ENCODE measurements around the gene SYNPO2. TPM values are rescaled to one million over a fixed set of nuclear protein-coding genes. Genes with fewer than 3 reads are reported as not detected.

SYNPO2 gene
- total RNA-seq, 1 experiment from 2014 or later, result 0.93 TPM

GRCh38 chr4:118957722-118958445 is 69.2 kb downstream of the SYNPO2 start:
- TF ChIP-seq ZBTB33 (IDR thresholded peaks at IDR 0.05; ENCODE audit: extremely low read depth, insufficient replicate concordance, low read length), result no peak
- TF ChIP-seq EGR1 (IDR thresholded peaks at IDR 0.05; ENCODE audit: low read depth), result no peak
- TF ChIP-seq EZH2 (IDR thresholded peaks at IDR 0.05), result no peak
- TF ChIP-seq TCF7L2 (IDR thresholded peaks at IDR 0.05; ENCODE audit: borderline replicate concordance, extremely low read depth, insufficient read depth, insufficient read length), result no peak
- no peak for TF ChIP-seq CEBPB (IDR thresholded peaks at IDR 0.05; ENCODE audit: low read depth)
- TF ChIP-seq EZH2phosphoT487 (IDR thresholded peaks at IDR 0.05; ENCODE audit: borderline replicate concordance), result no peak
- no peak for TF ChIP-seq ZNF274 (IDR thresholded peaks at IDR 0.05; ENCODE audit: low read depth, low read length)
- Histone ChIP-seq H3K9ac (ENCODE audit: low read length) (no peak overlapping the region), H3K27ac (ENCODE audit: low read depth, low read length) (no peak overlapping the region), H3K4me3 (replicated peaks in 1 of 2; ENCODE audit: low read depth in 1 of 2, low read length in 2 of 2) (no peak overlapping the region), H3K36me3 (ENCODE audit: control insufficient read depth in 1 of 2, insufficient read depth in 2 of 2, low read length in 2 of 2) (no peaks in the 10 kb centered on the region), H4K20me1 (ENCODE audit: insufficient read depth) (no peaks in the 10 kb centered on the region), H3K27me3 (ENCODE audit: insufficient read depth, low read length) (no peaks in the 10 kb centered on the region), H2AFZ (ENCODE audit: low read depth, low read length, poor library complexity, severe bottlenecking) (no peak overlapping the region), H3K4me1 (ENCODE audit: control insufficient read depth in 1 of 2, insufficient read depth in 2 of 2, low read length in 2 of 2) (no peaks in the 10 kb centered on the region), H3K4me2 (ENCODE audit: low read length) (no peak overlapping the region), H3K9me3 (ENCODE audit: control insufficient read depth in 1 of 2, insufficient read depth in 1 of 2, low read depth in 1 of 2, low read length in 2 of 2) (no peaks in the 10 kb centered on the region), H3K79me2 (ENCODE audit: insufficient read depth, low read length) (no peaks in the 10 kb centered on the region), H3K9me2 (ENCODE audit: insufficient read depth) (no peaks in the 10 kb centered on the region)
- RAD21 ChIA-PET (ENCODE audit: low non-redundant PET in 1 of 2, low total read pairs in 2 of 2, uncharacterized antibody in 2 of 2, unreplicated experiment in 2 of 2), result no interaction called here
- DNase-seq (ENCODE audit: low read depth, low spot score) (no peak), ATAC-seq (no peak)
- no TSS peak for BruUV-seq (replicated peaks)
- CTCF ChIA-PET, result no interaction called here
- POLR2A ChIA-PET, result no interaction called here
- intact Hi-C loops (cut with micrococcal nuclease), result no loop called here
